Astrocyte (in vitro differentiated cells and primary cell): ENCODE data around the gene SSMEM1. TPM values are rescaled to one million over a fixed set of nuclear protein-coding genes. Genes with fewer than 3 reads are reported as not detected.
"Not testable (repeated sequence)": the region's sequence is repeated elsewhere in the genome, so short reads cannot be mapped to it uniquely, and the experiment has no call there.

ENCODE experiments used
- DNase-seq: peaks from one replicate; pipeline ENCODE4 v3.0.0-alpha.2; 2010; ENCODE audit warnings: low read depth
- FAIRE-seq: peaks from 2 replicates; lab custom pipeline; 2011; peaks lifted over from hg19 to GRCh38; lab: Jason Lieb, UNC
- H2AFZ ChIP-seq: 2 replicates; pipeline ENCODE4 v1.6.0; 2012; ENCODE audit warnings: low read depth, low read length, inconsistent platforms
- H3K27ac ChIP-seq: 2 replicates; pipeline ENCODE4 v1.5.1; 2011; ENCODE audit warnings: low read depth, low read length, inconsistent platforms
- H3K27me3 ChIP-seq: 2 replicates; pipeline ENCODE4 v1.6.0; 2011; ENCODE audit warnings: low read length, inconsistent platforms; ENCODE audit not compliant: insufficient read depth
- H3K36me3 ChIP-seq: 2 replicates; pipeline ENCODE4 v1.5.1; 2011; ENCODE audit warnings: low read length, inconsistent platforms; ENCODE audit not compliant: insufficient read depth
- H3K4me1 ChIP-seq: 2 replicates; pipeline ENCODE4 v1.5.1; 2011; ENCODE audit warnings: low read length, inconsistent platforms; ENCODE audit not compliant: insufficient read depth
- H3K4me2 ChIP-seq: 2 replicates; pipeline ENCODE4 v1.6.0; 2012; ENCODE audit warnings: low read length, inconsistent platforms
- H3K4me3 ChIP-seq: 2 replicates; pipeline ENCODE4 v1.5.1; 2011; ENCODE audit warnings: low read depth, mild to moderate bottlenecking, low read length, inconsistent platforms; ENCODE audit not compliant: insufficient read depth
- H3K79me2 ChIP-seq: 2 replicates; pipeline ENCODE4 v1.6.0; 2012; ENCODE audit warnings: mild to moderate bottlenecking, low read length, inconsistent platforms; ENCODE audit not compliant: insufficient read depth
- H3K9ac ChIP-seq: 2 replicates; pipeline ENCODE4 v1.6.0; 2012; ENCODE audit warnings: mild to moderate bottlenecking, low read length, inconsistent platforms
- H3K9me3 ChIP-seq: 2 replicates; pipeline ENCODE4 v1.5.1; 2012; ENCODE audit warnings: low read depth, mild to moderate bottlenecking, low read length, inconsistent platforms; ENCODE audit not compliant: insufficient read depth
- H4K20me1 ChIP-seq: 2 replicates; pipeline ENCODE4 v1.6.0; 2012; ENCODE audit warnings: low read length, inconsistent platforms; ENCODE audit not compliant: insufficient read depth
- H3K27ac Mint-ChIP-seq: one replicate; pipeline ENCODE4 v1.8.0; 2021; ENCODE audit warnings: mild to moderate bottlenecking, mixed read lengths; ENCODE audit not compliant: unreplicated experiment
- H3K27me3 Mint-ChIP-seq: one replicate; pipeline ENCODE4 v1.8.0; 2021; ENCODE audit warnings: low read depth, mixed read lengths; ENCODE audit not compliant: unreplicated experiment
- H3K36me3 Mint-ChIP-seq: one replicate; pipeline ENCODE4 v1.8.0; 2021; ENCODE audit warnings: low read depth, mixed read lengths; ENCODE audit not compliant: unreplicated experiment
- H3K4me1 Mint-ChIP-seq: one replicate; pipeline ENCODE4 v1.8.0; 2021; ENCODE audit warnings: low read depth, mixed read lengths; ENCODE audit not compliant: unreplicated experiment
- H3K4me3 Mint-ChIP-seq: one replicate; pipeline ENCODE4 v1.8.0; 2021; ENCODE audit warnings: mild to moderate bottlenecking, moderate library complexity, mixed read lengths; ENCODE audit not compliant: unreplicated experiment
- H3K9me3 Mint-ChIP-seq: one replicate; pipeline ENCODE4 v1.8.0; 2021; ENCODE audit warnings: mild to moderate bottlenecking, mixed read lengths; ENCODE audit not compliant: unreplicated experiment
- EZH2 ChIP-seq: IDR thresholded peaks from 2 replicates; pipeline ENCODE4 v1.6.1; 2012; ENCODE audit warnings: mild to moderate bottlenecking, low read length, inconsistent platforms; ENCODE audit not compliant: insufficient read depth
- total RNA-seq: library from RNA; stranded (reverse); gene quantifications from 2 replicates; pipeline ENCODE4 v1.2.1, GENCODE V29; 2021
- TF ChIP-seq, protein P1 (sequence below): IDR thresholded peaks from 2 replicates; pipeline ENCODE4 v1.5.1; 2011; ENCODE audit warnings: low read depth, mild to moderate bottlenecking, inconsistent platforms, low read length, moderate library complexity; ENCODE audit not compliant: insufficient read depth

Gene SSMEM1
- total RNA-seq, 1 donor from 2014 or later, result not detected

- Histone ChIP-seq H3K4me3 (no peak overlapping the region), H3K9ac (no peak overlapping the region), H3K79me2 (no peaks in the 10 kb centered on the region), H3K27ac (no peak overlapping the region), H3K4me1 (no peaks in the 10 kb centered on the region), H3K9me3 (no peaks in the 10 kb centered on the region), H3K4me2 (no peak overlapping the region), H2AFZ (no peak overlapping the region), H4K20me1 (no peaks in the 10 kb centered on the region), H3K27me3 (no peaks in the 10 kb centered on the region), H3K36me3 (no peaks in the 10 kb centered on the region)
- Mint-ChIP-seq H3K4me1 (no peaks in the 10 kb centered on the region), H3K9me3 (peaks cover 8% of the 10 kb centered on the region), H3K27me3 (peaks cover 9% of the 10 kb centered on the region), H3K4me3 (no peak overlapping the region), H3K36me3 (no peaks in the 10 kb centered on the region), H3K27ac (no peak overlapping the region)
- TF ChIP-seq, protein P1, sequence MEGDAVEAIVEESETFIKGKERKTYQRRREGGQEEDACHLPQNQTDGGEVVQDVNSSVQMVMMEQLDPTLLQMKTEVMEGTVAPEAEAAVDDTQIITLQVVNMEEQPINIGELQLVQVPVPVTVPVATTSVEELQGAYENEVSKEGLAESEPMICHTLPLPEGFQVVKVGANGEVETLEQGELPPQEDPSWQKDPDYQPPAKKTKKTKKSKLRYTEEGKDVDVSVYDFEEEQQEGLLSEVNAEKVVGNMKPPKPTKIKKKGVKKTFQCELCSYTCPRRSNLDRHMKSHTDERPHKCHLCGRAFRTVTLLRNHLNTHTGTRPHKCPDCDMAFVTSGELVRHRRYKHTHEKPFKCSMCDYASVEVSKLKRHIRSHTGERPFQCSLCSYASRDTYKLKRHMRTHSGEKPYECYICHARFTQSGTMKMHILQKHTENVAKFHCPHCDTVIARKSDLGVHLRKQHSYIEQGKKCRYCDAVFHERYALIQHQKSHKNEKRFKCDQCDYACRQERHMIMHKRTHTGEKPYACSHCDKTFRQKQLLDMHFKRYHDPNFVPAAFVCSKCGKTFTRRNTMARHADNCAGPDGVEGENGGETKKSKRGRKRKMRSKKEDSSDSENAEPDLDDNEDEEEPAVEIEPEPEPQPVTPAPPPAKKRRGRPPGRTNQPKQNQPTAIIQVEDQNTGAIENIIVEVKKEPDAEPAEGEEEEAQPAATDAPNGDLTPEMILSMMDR, result no peak
- TF ChIP-seq EZH2, result no peak
- FAIRE-seq, result no peak
- no peak for DNase-seq
Observed at GRCh38 chr7:130221746-130222145, 14.1 kb downstream of the SSMEM1 start.

GRCh38 chr7:130223646-130224045 is 16.0 kb downstream of the SSMEM1 start:
- no peak overlapping the region for H3K27ac Mint-ChIP-seq
- H3K9me3 Mint-ChIP-seq, result peaks cover 8% of the 10 kb centered on the region
- H3K27me3 ChIP-seq, result no peaks in the 10 kb centered on the region
- no peak overlapping the region for H3K4me3 Mint-ChIP-seq
- no peaks in the 10 kb centered on the region for H3K9me3 ChIP-seq
- no peaks in the 10 kb centered on the region for H3K36me3 Mint-ChIP-seq
- no peaks in the 10 kb centered on the region for H4K20me1 ChIP-seq
- no peak for DNase-seq
- no peak overlapping the region for H2AFZ ChIP-seq
- H3K4me3 ChIP-seq, result no peak overlapping the region
- no peaks in the 10 kb centered on the region for H3K4me1 ChIP-seq
- no peak overlapping the region for H3K4me2 ChIP-seq
- no peak for FAIRE-seq
- no peak overlapping the region for H3K27ac ChIP-seq
- no peaks in the 10 kb centered on the region for H3K4me1 Mint-ChIP-seq
- no peaks in the 10 kb centered on the region for H3K79me2 ChIP-seq
- TF ChIP-seq, protein P1, result no peak
- no peak for TF ChIP-seq EZH2
- no peaks in the 10 kb centered on the region for H3K36me3 ChIP-seq
- H3K9ac ChIP-seq, result no peak overlapping the region
- peaks cover 9% of the 10 kb centered on the region for H3K27me3 Mint-ChIP-seq

- H3K79me2 ChIP-seq, result no peaks in the 10 kb centered on the region
- H3K9ac ChIP-seq, result no peak overlapping the region
- H3K4me3 ChIP-seq, result no peak overlapping the region
- no peaks in the 10 kb centered on the region for H3K36me3 ChIP-seq
- no peak overlapping the region for H3K4me3 Mint-ChIP-seq
- DNase-seq (no peak), FAIRE-seq (no peak)
- H3K36me3 Mint-ChIP-seq, result no peaks in the 10 kb centered on the region
- H4K20me1 ChIP-seq, result no peaks in the 10 kb centered on the region
- no peak overlapping the region for H3K27ac ChIP-seq
- no peak overlapping the region for H2AFZ ChIP-seq
- no peaks in the 10 kb centered on the region for H3K4me1 Mint-ChIP-seq
- no peaks in the 10 kb centered on the region for H3K27me3 ChIP-seq
- H3K9me3 ChIP-seq, result no peaks in the 10 kb centered on the region
- H3K27me3 Mint-ChIP-seq, result peaks cover 9% of the 10 kb centered on the region
- H3K9me3 Mint-ChIP-seq, result peaks cover 8% of the 10 kb centered on the region
- no peak overlapping the region for H3K27ac Mint-ChIP-seq
- no peak overlapping the region for H3K4me2 ChIP-seq
- TF ChIP-seq, protein P1, result no peak
- no peak for TF ChIP-seq EZH2
- H3K4me1 ChIP-seq, result no peaks in the 10 kb centered on the region
Observed at GRCh38 chr7:130224210-130224609, 16.6 kb downstream of the SSMEM1 start.

- not testable (repeated sequence) for H3K36me3 Mint-ChIP-seq, FAIRE-seq, H4K20me1 ChIP-seq, H3K27me3 ChIP-seq, H3K9me3 ChIP-seq, H3K27ac ChIP-seq, H3K4me1 Mint-ChIP-seq, H3K79me2 ChIP-seq, H3K27me3 Mint-ChIP-seq, H3K4me3 Mint-ChIP-seq, H3K4me1 ChIP-seq, H3K9me3 Mint-ChIP-seq, H3K4me2 ChIP-seq, H3K9ac ChIP-seq, H3K36me3 ChIP-seq, H3K4me3 ChIP-seq
- H2AFZ ChIP-seq, result peak overlapping the region; percentile 10
- H3K27ac Mint-ChIP-seq, result peak overlapping the region; percentile 26
- DNase-seq, result peak; percentile 48
Observed at GRCh38 chr7:130224923-130225322, 17.3 kb downstream of the SSMEM1 start.
